ENCODE data around the gene PCBP3.

GRCh38 chr21:45945868-45946210, 302.3 kb downstream of the PCBP3 start:
- no peak for TF ChIP-seq CTCF (optimal IDR thresholded peaks at IDR 0.05 in 1 of 3, IDR thresholded peaks at IDR 0.05 in 1 of 3, conservative IDR thresholded peaks at IDR 0.05 in 1 of 3; ENCODE audit: extremely low read depth in 1 of 3, insufficient read depth in 2 of 3, low read length in 3 of 3)
- TF ChIP-seq EZH2 (IDR thresholded peaks at IDR 0.05; ENCODE audit: low read length) = no peak
